Gastroesophageal sphincter (tissue), 3 donors: ENCODE measurements around the gene ABR.

Experiments
- CTCF ChIP-seq, 4 experiments: fragments of 200-600 bp in 2 of 4; fragments of 450-650 bp in 2 of 4; sonication (generic) in 1 of 4; IDR thresholded peaks; one replicate each; pipeline ENCODE4 v1.5.1; 2017 to 2019; ENCODE audit warnings: antibody characterized with exemption in 4 of 4, mild to moderate bottlenecking in 2 of 4, moderate library complexity in 2 of 4
- EP300 ChIP-seq: sonication (generic); formaldehyde crosslinking; IDR thresholded peaks from one replicate; pipeline ENCODE4 v1.6.1; 2017; ENCODE audit warnings: antibody characterized with exemption, mild to moderate bottlenecking
- POLR2A ChIP-seq, 2 donors: fragments of 450-650 bp; IDR thresholded peaks; one replicate each; pipeline ENCODE4 v1.6.1; 2017; ENCODE audit warnings: antibody characterized with exemption in 2 of 2, mild to moderate bottlenecking in 2 of 2, moderate library complexity in 1 of 2
- POLR2AphosphoS5 ChIP-seq: sonication (generic); formaldehyde crosslinking; IDR thresholded peaks from one replicate; pipeline ENCODE4 v1.6.1; 2017; ENCODE audit warnings: antibody characterized with exemption

GRCh38 chr17:1024076-1024475, 155.7 kb downstream of the ABR start:
- no peak for TF ChIP-seq CTCF (IDR thresholded peaks at IDR 0.05)
- no peak for TF ChIP-seq EP300
- TF ChIP-seq POLR2A (IDR thresholded peaks at IDR 0.05) = no peak
- no peak for TF ChIP-seq POLR2AphosphoS5
